CD8-positive, alpha-beta memory T cell (primary cell): Measurements from ENCODE around the gene POLD3. TPM values are rescaled to one million over a fixed set of nuclear protein-coding genes. Genes with fewer than 3 reads are reported as not detected.
"Not testable (repeated sequence)": the region's sequence is repeated elsewhere in the genome, so short reads cannot be mapped to it uniquely, and the experiment has no call there.

Experiments
- CTCF ChIA-PET: fragments of 350-600 bp; sonication (Branson Sonifier 250); formaldehyde crosslinking; loops from one replicate; lab custom pipeline; 2021; ENCODE audit warnings: antibody characterized with exemption; lab: Charles Lee
- POLR2A ChIA-PET: fragments of 350-600 bp; sonication (Branson Sonifier 250); formaldehyde crosslinking; loops from one replicate; lab custom pipeline; 2021; ENCODE audit warnings: antibody characterized with exemption; lab: Charles Lee
- DNase-seq, 5 donors: peaks; one replicate each; pipeline versions ENCODE4 v3.0.0 to v3.0.0-alpha.2; 2020 to 2022; ENCODE audit warnings: mixed read lengths in 1 of 5
- H3K27ac ChIP-seq: one replicate; pipeline ENCODE4 v1.7.0; 2013; ENCODE audit warnings: low read depth, mild to moderate bottlenecking, low read length, moderate library complexity
- H3K27me3 ChIP-seq: 2 replicates; pipeline ENCODE4 v1.7.0; 2013; ENCODE audit warnings: low read length, mild to moderate bottlenecking; ENCODE audit not compliant: insufficient read depth, poor library complexity, severe bottlenecking
- H3K36me3 ChIP-seq: 2 replicates; pipeline ENCODE4 v1.7.0; 2013; ENCODE audit warnings: mild to moderate bottlenecking, low read length, moderate library complexity; ENCODE audit not compliant: insufficient read depth
- H3K4me1 ChIP-seq: 2 replicates; pipeline ENCODE4 v1.7.0; 2013; ENCODE audit warnings: mild to moderate bottlenecking, low read length, moderate library complexity; ENCODE audit not compliant: insufficient read depth
- H3K4me3 ChIP-seq: 2 replicates; pipeline ENCODE4 v1.7.0; 2013; ENCODE audit warnings: mild to moderate bottlenecking, low read length
- H3K9me3 ChIP-seq: 2 replicates; pipeline ENCODE4 v1.7.0; 2013; ENCODE audit warnings: mild to moderate bottlenecking, low read length
- H3K27ac Mint-ChIP-seq, 8 donors: one replicate each; pipeline ENCODE4 v1.8.0; 2020 to 2021; ENCODE audit warnings: mixed read lengths in 8 of 8, mild to moderate bottlenecking in 6 of 8, inconsistent platforms in 3 of 8, moderate library complexity in 3 of 8
- H3K27me3 Mint-ChIP-seq, 2 donors: one replicate each; pipeline ENCODE4 v1.8.0; 2020 to 2021; ENCODE audit warnings: mixed read lengths in 2 of 2, mild to moderate bottlenecking in 1 of 2, moderate library complexity in 1 of 2
- H3K36me3 Mint-ChIP-seq, 3 donors: one replicate each; pipeline ENCODE4 v1.8.0; 2020 to 2021; ENCODE audit warnings: mixed read lengths in 3 of 3, inconsistent platforms in 1 of 3, mild to moderate bottlenecking in 1 of 3
- H3K4me1 Mint-ChIP-seq, 3 donors: one replicate each; pipeline ENCODE4 v1.8.0; 2020 to 2021; ENCODE audit warnings: mixed read lengths in 3 of 3, inconsistent platforms in 1 of 3, mild to moderate bottlenecking in 1 of 3
- H3K4me3 Mint-ChIP-seq, 7 donors: one replicate each; pipeline ENCODE4 v1.8.0; 2020 to 2021; ENCODE audit warnings: mixed read lengths in 7 of 7, mild to moderate bottlenecking in 6 of 7, moderate library complexity in 4 of 7, inconsistent platforms in 2 of 7
- H3K9me3 Mint-ChIP-seq, 5 donors: one replicate each; pipeline ENCODE4 v1.8.0; 2020 to 2022; ENCODE audit warnings: mixed read lengths in 5 of 5, mild to moderate bottlenecking in 3 of 5, moderate library complexity in 2 of 5, inconsistent platforms in 1 of 5
- polyA plus RNA-seq: library from polyadenylated mRNA; unstranded; fragments of 300-500 nt; fragmentation: Illumina TruSeq; gene quantifications from one replicate; pipeline ENCODE4 v1.2.3, GENCODE V29; 2021
- total RNA-seq, 2 experiments: library from RNA; stranded (reverse); gene quantifications; one replicate each; pipeline ENCODE4 v1.2.3, GENCODE V29; 2021

The POLD3 gene
- total and polyA plus RNA-seq, 3 experiments from 2014 or later, result 20.7 to 57.5 (median 53.8) TPM

DNA sequence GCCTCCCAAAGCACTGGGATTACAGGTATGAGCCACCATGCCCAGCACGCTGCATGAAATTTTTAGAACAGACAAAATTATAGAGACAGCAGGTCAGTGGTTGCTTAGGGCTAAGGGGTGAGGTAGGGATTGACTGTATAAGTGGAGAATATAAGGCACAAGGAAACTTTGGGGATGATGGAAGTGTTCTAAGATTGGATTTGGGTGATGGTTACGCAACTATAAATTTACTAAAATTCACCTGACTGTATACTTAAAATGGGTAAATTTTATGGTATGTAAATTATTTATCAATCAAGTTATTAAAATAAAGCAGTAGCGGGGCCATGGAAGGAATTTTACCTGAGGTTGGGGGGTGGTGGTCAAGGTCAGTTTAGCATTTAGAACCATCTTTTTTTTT is 16.4 kb upstream of the POLD3 start:
- ChIA-PET POLR2A (no interaction called here), CTCF (no interaction called here)
- H3K36me3 Mint-ChIP-seq, result no peaks in the 10 kb centered on the region
- H3K4me3 ChIP-seq, result no peak overlapping the region
- no peaks in the 10 kb centered on the region for H3K4me1 Mint-ChIP-seq
- no peaks in the 10 kb centered on the region for H3K9me3 Mint-ChIP-seq
- no peak overlapping the region for H3K4me3 Mint-ChIP-seq
- H3K4me1 ChIP-seq, result no peaks in the 10 kb centered on the region
- no peak for DNase-seq
- no peaks in the 10 kb centered on the region for H3K36me3 ChIP-seq
- no peaks in the 10 kb centered on the region for H3K27me3 ChIP-seq
- H3K27ac Mint-ChIP-seq, result no peak overlapping the region
- H3K27ac ChIP-seq, result no peak overlapping the region
- H3K9me3 ChIP-seq, result no peaks in the 10 kb centered on the region
- H3K27me3 Mint-ChIP-seq, result peaks cover 10 to 12% of the 10 kb centered on the region in 2 donors

DNA sequence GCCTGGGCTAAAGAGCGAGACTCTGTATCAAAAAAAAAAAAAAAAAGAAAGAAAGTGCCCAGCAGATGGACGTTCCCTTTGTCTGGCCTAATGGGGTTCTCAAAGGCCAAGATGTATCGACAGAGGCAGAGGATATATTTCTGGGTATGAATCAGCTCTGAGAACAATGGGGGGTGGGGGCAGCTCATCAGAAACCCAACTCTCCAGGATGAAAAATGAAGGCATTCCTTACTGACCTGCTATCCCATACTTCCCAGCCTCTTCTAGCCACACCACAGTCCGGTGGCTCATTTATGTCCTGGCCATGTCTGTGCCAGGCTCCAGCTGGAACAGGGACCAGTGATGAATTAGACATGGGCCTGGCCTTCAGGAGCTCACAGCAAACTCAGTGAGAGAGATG is 15.2 kb upstream of the POLD3 start:
- no peaks in the 10 kb centered on the region for H3K36me3 ChIP-seq
- no peaks in the 10 kb centered on the region for H3K9me3 ChIP-seq
- no peaks in the 10 kb centered on the region for H3K27me3 ChIP-seq
- Mint-ChIP-seq H3K4me3 (no peak overlapping the region), H3K27ac (no peak overlapping the region), H3K4me1 (no peaks in the 10 kb centered on the region), H3K36me3 (no peaks in the 10 kb centered on the region), H3K27me3 (peaks cover 10% of the 10 kb centered on the region in 2 donors), H3K9me3 (no peaks in the 10 kb centered on the region)
- no peaks in the 10 kb centered on the region for H3K4me1 ChIP-seq
- no peak overlapping the region for H3K27ac ChIP-seq
- POLR2A ChIA-PET, result no interaction called here
- H3K4me3 ChIP-seq, result no peak overlapping the region
- CTCF ChIA-PET, result interaction anchor here (1.1 kb wide), 1 partner anchor 126 kb away, joined by 3 read pairs; no protein-coding TSS in a partner anchor
- DNase-seq, result no peak

DNA sequence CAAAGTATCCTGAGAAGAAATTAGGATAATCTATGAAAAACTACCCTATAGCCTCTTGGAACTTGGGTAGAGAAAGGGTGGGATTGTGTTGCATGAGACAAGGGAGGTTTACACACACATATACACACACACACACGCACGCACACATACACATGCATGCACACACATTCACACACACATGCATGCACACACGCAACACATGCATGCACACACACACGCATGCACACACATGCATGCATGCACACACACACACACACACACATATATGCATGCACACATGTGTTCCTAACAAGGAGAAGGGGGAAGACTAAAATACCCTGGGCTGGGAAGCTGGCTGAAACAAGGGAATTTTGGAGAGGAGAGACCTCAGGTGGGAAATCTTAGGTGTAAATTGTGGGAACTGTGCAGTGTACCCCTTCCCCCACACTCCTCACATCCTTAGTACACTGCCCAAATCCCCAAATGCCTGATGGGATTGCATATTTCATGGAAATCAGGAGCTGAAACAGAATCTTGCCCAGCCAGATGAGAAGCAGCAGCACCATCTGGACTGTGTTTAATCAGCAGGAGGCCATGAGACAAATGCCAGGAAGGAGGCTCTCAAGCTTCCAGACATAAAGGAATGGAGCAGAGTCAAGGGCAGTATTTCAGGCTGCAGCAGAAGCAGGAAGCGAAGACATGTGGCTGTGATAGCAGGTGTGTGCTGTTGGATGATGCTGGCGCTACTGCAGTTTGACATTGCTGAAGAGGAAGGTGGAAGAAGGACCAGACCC is 14.6 kb upstream of the POLD3 start:
- no peak overlapping the region for H3K4me3 Mint-ChIP-seq
- CTCF ChIA-PET, result interaction anchor here (1.1 kb wide), 1 partner anchor 127 kb away, joined by 3 read pairs; no protein-coding TSS in a partner anchor
- H3K27me3 Mint-ChIP-seq, result peaks cover 5 to 10% of the 10 kb centered on the region in 2 donors

GRCh38 chr11:74579577-74580270 is 12.7 kb upstream of the POLD3 start:
- Mint-ChIP-seq H3K4me1 (no peaks in the 10 kb centered on the region), H3K4me3 (no peak overlapping the region), H3K36me3 (no peaks in the 10 kb centered on the region), H3K27me3 (peaks cover 0 to 3% of the 10 kb centered on the region in 2 donors), H3K27ac (peak overlapping the region in 1 of 8 donors; percentile 24), H3K9me3 (no peaks in the 10 kb centered on the region)
- H3K36me3 ChIP-seq, result no peaks in the 10 kb centered on the region
- no peaks in the 10 kb centered on the region for H3K9me3 ChIP-seq
- ChIA-PET CTCF (interaction anchor here (1.3 kb wide), 1 partner anchor 15 kb away, joined by 3 read pairs; no protein-coding TSS in a partner anchor), POLR2A (interaction anchor here (0.5 kb wide), 1 partner anchor 809 kb away, joined by 5 read pairs; no protein-coding TSS in a partner anchor)
- no peaks in the 10 kb centered on the region for H3K4me1 ChIP-seq
- H3K27ac ChIP-seq, result no peak overlapping the region
- no peaks in the 10 kb centered on the region for H3K27me3 ChIP-seq
- no peak overlapping the region for H3K4me3 ChIP-seq
- DNase-seq, result no peak

More for the DNA sequence above, 14.6 kb upstream of the POLD3 start:
- Histone ChIP-seq H3K27ac (no peak overlapping the region), H3K9me3 (no peaks in the 10 kb centered on the region), H3K27me3 (no peaks in the 10 kb centered on the region), H3K4me3 (no peak overlapping the region), H3K36me3 (no peaks in the 10 kb centered on the region), H3K4me1 (no peaks in the 10 kb centered on the region)
- H3K4me1 Mint-ChIP-seq, result no peaks in the 10 kb centered on the region
- no peaks in the 10 kb centered on the region for H3K9me3 Mint-ChIP-seq
- DNase-seq, result no peak
- H3K36me3 Mint-ChIP-seq, result no peaks in the 10 kb centered on the region
- POLR2A ChIA-PET, result no interaction called here
- H3K27ac Mint-ChIP-seq, result peak overlapping the region in 1 of 8 donors; percentile 22

GRCh38 chr11:74581954-74582547 is 10.3 kb upstream of the POLD3 start:
- no peak overlapping the region for H3K4me3 ChIP-seq
- no peak for DNase-seq
- no peaks in the 10 kb centered on the region for H3K4me1 Mint-ChIP-seq
- H3K27ac ChIP-seq, result no peak overlapping the region
- no peaks in the 10 kb centered on the region for H3K27me3 ChIP-seq
- H3K9me3 Mint-ChIP-seq, result no peaks in the 10 kb centered on the region
- H3K9me3 ChIP-seq, result no peaks in the 10 kb centered on the region
- no peak overlapping the region for H3K4me3 Mint-ChIP-seq
- peak overlapping the region in 1 of 8 donors; percentile 42 for H3K27ac Mint-ChIP-seq
- no peaks in the 10 kb centered on the region for H3K36me3 ChIP-seq
- CTCF ChIA-PET, result no interaction called here
- H3K27me3 Mint-ChIP-seq, result no peaks in the 10 kb centered on the region
- no peaks in the 10 kb centered on the region for H3K36me3 Mint-ChIP-seq
- POLR2A ChIA-PET, result no interaction called here
- H3K4me1 ChIP-seq, result no peaks in the 10 kb centered on the region

DNA sequence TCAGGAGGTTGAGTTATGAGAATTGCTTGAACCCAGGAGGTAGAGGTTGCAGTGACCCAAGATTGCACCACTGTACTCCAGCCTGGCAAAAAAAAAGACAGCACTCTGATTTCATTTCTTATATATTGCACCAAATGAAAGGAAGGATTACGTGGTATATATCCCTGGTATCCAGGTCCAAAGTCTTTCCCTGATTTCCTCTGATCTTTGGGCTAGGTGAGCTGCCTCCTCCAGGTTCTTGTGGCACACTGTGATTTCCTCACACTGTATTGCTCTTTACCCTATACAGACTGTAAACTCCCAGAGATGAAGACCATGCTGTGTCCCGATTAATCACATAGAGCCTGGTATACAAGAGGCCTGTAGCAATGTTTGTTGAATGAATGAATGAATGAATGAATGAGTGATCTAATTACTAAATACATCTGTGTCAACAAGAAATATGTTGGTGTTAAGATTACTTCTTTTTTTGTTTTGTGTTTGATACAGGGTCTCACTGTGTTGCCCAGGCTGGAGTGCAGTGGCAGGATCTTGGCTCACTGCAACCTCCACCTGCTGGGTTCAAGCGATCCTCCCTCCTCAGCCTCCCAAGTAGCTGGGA is 9.3 kb upstream of the POLD3 start:
- no peaks in the 10 kb centered on the region for H3K4me1 ChIP-seq

GRCh38 chr11:74590492-74590891 is 1.9 kb upstream of the POLD3 start:
- H3K27me3 ChIP-seq, H3K27ac ChIP-seq, H3K27ac Mint-ChIP-seq, H3K4me3 Mint-ChIP-seq, H3K27me3 Mint-ChIP-seq, H3K9me3 ChIP-seq, CTCF ChIA-PET, H3K36me3 ChIP-seq, H3K4me3 ChIP-seq, H3K9me3 Mint-ChIP-seq, DNase-seq: not testable (repeated sequence)
- H3K4me1 ChIP-seq, result peaks cover 14% of the 10 kb centered on the region
- peaks cover 0 to 17% (median 4%) of the 10 kb centered on the region in 3 donors for H3K36me3 Mint-ChIP-seq
- POLR2A ChIA-PET, result interaction anchor here (0.5 kb wide), 1 partner anchor 47 kb away, joined by 6 read pairs; no protein-coding TSS in a partner anchor
- peaks cover 22 to 32% (median 30%) of the 10 kb centered on the region in 3 donors for H3K4me1 Mint-ChIP-seq

More for the DNA sequence above, 9.3 kb upstream of the POLD3 start:
- no peaks in the 10 kb centered on the region for H3K27me3 Mint-ChIP-seq
- Histone ChIP-seq H3K4me3 (no peak overlapping the region), H3K9me3 (no peaks in the 10 kb centered on the region), H3K36me3 (no peaks in the 10 kb centered on the region), H3K27ac (no peak overlapping the region), H3K27me3 (no peaks in the 10 kb centered on the region)
- H3K9me3 Mint-ChIP-seq, result no peaks in the 10 kb centered on the region
- no peak overlapping the region for H3K27ac Mint-ChIP-seq
- ChIA-PET CTCF (no interaction called here), POLR2A (no interaction called here)
- DNase-seq, result no peak
- H3K4me3 Mint-ChIP-seq, result no peak overlapping the region
- no peaks in the 10 kb centered on the region for H3K4me1 Mint-ChIP-seq
- H3K36me3 Mint-ChIP-seq, result no peaks in the 10 kb centered on the region
